Amygdala (tissue), 56 donors: ENCODE results near the gene LPAR6.

Experiments used
- DNase-seq, 56 donors: peaks; one replicate each; lab custom pipeline; 2025; lab: John Stamatoyannopoulos, UW

LPAR6 gene

GRCh38 chr13:48383384-48383783, 29.5 kb downstream of the LPAR6 start:
- no peak for DNase-seq

GRCh38 chr13:48380581-48380980, 32.3 kb downstream of the LPAR6 start:
- DNase-seq: no peak

- no peak for DNase-seq
These were observed 35.1 kb downstream of the LPAR6 start for GRCh38 chr13:48377857-48378256.

- no peak for DNase-seq
These were observed 42.1 kb downstream of the LPAR6 start for GRCh38 chr13:48370815-48371214.

- DNase-seq: no peak
These were observed 42.9 kb downstream of the LPAR6 start for GRCh38 chr13:48369988-48370387.
